Activated T-helper 2 cell treated with anti-CD3 and anti-CD28 coated beads, Interferon-gamma antibody, Interleukin-2, Interleukin-4, amounts not matched to agents 10 μg/mL and 5 μg/mL and 100 μg/mL, durations not matched to agents 14 hours and 24 hours and 36 hours (primary cell): Measurements from ENCODE around the gene TRABD. TPM values are rescaled to one million over a fixed set of nuclear protein-coding genes. Genes with fewer than 3 reads are reported as not detected.

ENCODE experiments used
- DNase-seq: peaks from one replicate; pipeline ENCODE4 v3.0.0; 2021; ENCODE audit warnings: low spot score
- H3K27ac Mint-ChIP-seq: one replicate; pipeline ENCODE4 v1.8.0; 2021; ENCODE audit warnings: mixed read lengths
- H3K27me3 Mint-ChIP-seq: one replicate; pipeline ENCODE4 v1.8.0; 2021; ENCODE audit warnings: low read depth, mixed read lengths
- H3K36me3 Mint-ChIP-seq: one replicate; pipeline ENCODE4 v1.8.0; 2021; ENCODE audit warnings: low read depth, mixed read lengths
- H3K4me1 Mint-ChIP-seq: one replicate; pipeline ENCODE4 v1.8.0; 2021; ENCODE audit warnings: low read depth, mixed read lengths
- H3K4me3 Mint-ChIP-seq: one replicate; pipeline ENCODE4 v1.8.0; 2021; ENCODE audit warnings: low read depth, mild to moderate bottlenecking, moderate library complexity, mixed read lengths
- H3K9me3 Mint-ChIP-seq: one replicate; pipeline ENCODE4 v1.8.0; 2021; ENCODE audit warnings: mixed read lengths
- intact Hi-C: fragments of 100-400 bp; cut with micrococcal nuclease; formaldehyde crosslinking; loops from one replicate; pipeline ENCODE4 v1.15.1; 2023
- total RNA-seq: library from RNA; stranded (reverse); gene quantifications from 2 replicates; pipeline ENCODE4 v1.2.3, GENCODE V29; 2022

The TRABD gene
- total RNA-seq, 1 donor from 2014 or later = 104 TPM

GRCh38 chr22:50180727-50181521 lies 4.8 kb upstream of the TRABD start:
- Mint-ChIP-seq H3K9me3 (no peaks in the 10 kb centered on the region), H3K4me3 (no peak overlapping the region)

GRCh38 chr22:50182176-50183081 lies 3.3 kb upstream of the TRABD start:
- Mint-ChIP-seq H3K9me3 (no peaks in the 10 kb centered on the region), H3K27ac (no peak overlapping the region), H3K4me3 (no peak overlapping the region), H3K27me3 (peaks cover 2% of the 10 kb centered on the region), H3K4me1 (peaks cover 6% of the 10 kb centered on the region), H3K36me3 (peaks cover 7% of the 10 kb centered on the region)
- intact Hi-C loops = no loop called here
- DNase-seq = no peak

More at GRCh38 chr22:50180727-50181521, 4.8 kb upstream of the TRABD start:
- DNase-seq = no peak
- Mint-ChIP-seq H3K27me3 (peaks cover 2% of the 10 kb centered on the region), H3K36me3 (no peaks in the 10 kb centered on the region), H3K4me1 (peaks cover 2% of the 10 kb centered on the region), H3K27ac (no peak overlapping the region)
- intact Hi-C loops = no loop called here

GRCh38 chr22:50183141-50183971 lies 2.4 kb upstream of the TRABD start:
- Mint-ChIP-seq H3K9me3 (no peaks in the 10 kb centered on the region), H3K27me3 (peaks cover 2% of the 10 kb centered on the region), H3K4me1 (peaks cover 7% of the 10 kb centered on the region), H3K36me3 (peaks cover 8% of the 10 kb centered on the region), H3K27ac (no peak overlapping the region), H3K4me3 (peak overlapping the region; percentile 26)
- DNase-seq = no peak
- intact Hi-C loops = no loop called here

GRCh38 chr22:50184004-50184901 lies 1.5 kb upstream of the TRABD start:
- Mint-ChIP-seq H3K36me3 (peaks cover 9% of the 10 kb centered on the region), H3K27me3 (peaks cover 2% of the 10 kb centered on the region), H3K4me3 (peak overlapping the region; percentile 72), H3K9me3 (no peaks in the 10 kb centered on the region), H3K4me1 (peaks cover 9% of the 10 kb centered on the region), H3K27ac (no peak overlapping the region)
- intact Hi-C loops = loop anchor here (2.0 kb wide), 1 partner anchor 17 kb away; the partner anchor contains the start of gene SELENOO
- no peak for DNase-seq

GRCh38 chr22:50184902-50185374 lies 775 bp upstream of the TRABD start:
- DNase-seq = no peak
- Mint-ChIP-seq H3K36me3 (peaks cover 11% of the 10 kb centered on the region), H3K27ac (no peak overlapping the region), H3K4me3 (peak overlapping the region; percentile 72), H3K4me1 (peaks cover 16% of the 10 kb centered on the region), H3K9me3 (no peaks in the 10 kb centered on the region), H3K27me3 (peaks cover 2% of the 10 kb centered on the region)
- intact Hi-C loops = loop anchor here (2.0 kb wide), 1 partner anchor 16 kb away; the partner anchor contains the start of gene SELENOO

- DNase-seq = no peak
- Mint-ChIP-seq H3K4me3 (peak overlapping the region; percentile 92), H3K36me3 (peaks cover 13% of the 10 kb centered on the region), H3K4me1 (peaks cover 18% of the 10 kb centered on the region), H3K9me3 (no peaks in the 10 kb centered on the region), H3K27me3 (peaks cover 2% of the 10 kb centered on the region), H3K27ac (peak overlapping the region; percentile 91)
- intact Hi-C loops = no loop called here
Observed at GRCh38 chr22:50186181-50186714, 535 bp downstream of the TRABD start.

GRCh38 chr22:50186761-50187523 lies 1.2 kb downstream of the TRABD start:
- H3K4me3 Mint-ChIP-seq = peak overlapping the region; percentile 92
- DNase-seq = no peak
- H3K4me1 Mint-ChIP-seq = peaks cover 25% of the 10 kb centered on the region
- no peaks in the 10 kb centered on the region for H3K9me3 Mint-ChIP-seq
- peaks cover 2% of the 10 kb centered on the region for H3K27me3 Mint-ChIP-seq
- intact Hi-C loops = no loop called here
- peaks cover 19% of the 10 kb centered on the region for H3K36me3 Mint-ChIP-seq
- H3K27ac Mint-ChIP-seq = peak overlapping the region; percentile 91

GRCh38 chr22:50188356-50188755 lies 2.6 kb downstream of the TRABD start:
- peak overlapping the region; percentile 42 for H3K27ac Mint-ChIP-seq
- H3K4me1 Mint-ChIP-seq = peaks cover 31% of the 10 kb centered on the region
- no peak for DNase-seq
- peaks cover 2% of the 10 kb centered on the region for H3K27me3 Mint-ChIP-seq
- H3K9me3 Mint-ChIP-seq = no peaks in the 10 kb centered on the region
- H3K4me3 Mint-ChIP-seq = peak overlapping the region; percentile 7
- peaks cover 24% of the 10 kb centered on the region for H3K36me3 Mint-ChIP-seq
- intact Hi-C loops = no loop called here

- H3K9me3 Mint-ChIP-seq = no peaks in the 10 kb centered on the region
- peaks cover 31% of the 10 kb centered on the region for H3K4me1 Mint-ChIP-seq
- no peaks in the 10 kb centered on the region for H3K27me3 Mint-ChIP-seq
- intact Hi-C loops = no loop called here
- peak overlapping the region; percentile 84 for H3K4me3 Mint-ChIP-seq
- H3K27ac Mint-ChIP-seq = peak overlapping the region; percentile 95
- no peak for DNase-seq
- H3K36me3 Mint-ChIP-seq = peaks cover 24% of the 10 kb centered on the region
Observed at GRCh38 chr22:50189184-50189848, 3.6 kb downstream of the TRABD start.

- DNase-seq = no peak
- peak overlapping the region; percentile 95 for H3K27ac Mint-ChIP-seq
- peaks cover 24% of the 10 kb centered on the region for H3K36me3 Mint-ChIP-seq
- no peaks in the 10 kb centered on the region for H3K27me3 Mint-ChIP-seq
- no peaks in the 10 kb centered on the region for H3K9me3 Mint-ChIP-seq
- peak overlapping the region; percentile 84 for H3K4me3 Mint-ChIP-seq
- H3K4me1 Mint-ChIP-seq = peaks cover 31% of the 10 kb centered on the region
- intact Hi-C loops = loop anchor here (5.0 kb wide), 1 partner anchor 258 kb away; no protein-coding TSS in a partner anchor
Observed at GRCh38 chr22:50189849-50190181, 4.1 kb downstream of the TRABD start.
